ENCODE measurements around the gene ZNF503.

ZNF503 gene

GRCh38 chr10:75401569-75402485, at the start of gene ZNF503:
TSS of gene ZNF503 (minus strand) at chr10:75401764. CDS start at chr10:75401419, 345 bp downstream.
- DNase-seq (ENCODE audit: low spot score) = peak; percentile 97

- DNase-seq (ENCODE audit: low spot score) = no peak
These were observed 49.4 kb upstream of the ZNF503 start for GRCh38 chr10:75450644-75451640.

GRCh38 chr10:75450075-75450445, 48.5 kb upstream of the ZNF503 start:
- no peak for DNase-seq (ENCODE audit: low spot score)

GRCh38 chr10:75449382-75450074, 48.0 kb upstream of the ZNF503 start:
- no peak for DNase-seq (ENCODE audit: low spot score)

GRCh38 chr10:75448166-75448565, 46.6 kb upstream of the ZNF503 start:
- no peak for DNase-seq (ENCODE audit: low spot score)

GRCh38 chr10:75446508-75446907, 44.9 kb upstream of the ZNF503 start:
- no peak for DNase-seq (ENCODE audit: low spot score)

GRCh38 chr10:75444781-75445386, 43.3 kb upstream of the ZNF503 start:
- DNase-seq (ENCODE audit: low spot score) = no peak

GRCh38 chr10:75443362-75443761, 41.8 kb upstream of the ZNF503 start:
- DNase-seq (ENCODE audit: low spot score) = no peak

- no peak for DNase-seq (ENCODE audit: low spot score)
These were observed 40.1 kb upstream of the ZNF503 start for GRCh38 chr10:75441682-75442081.

GRCh38 chr10:75441196-75441595, 39.6 kb upstream of the ZNF503 start:
- DNase-seq (ENCODE audit: low spot score) = no peak

GRCh38 chr10:75440271-75440793, 38.8 kb upstream of the ZNF503 start:
- DNase-seq (ENCODE audit: low spot score) = no peak

- no peak for DNase-seq (ENCODE audit: low spot score)
These were observed 38.2 kb upstream of the ZNF503 start for GRCh38 chr10:75439811-75440210.

- DNase-seq (ENCODE audit: low spot score) = peak; percentile 19
These were observed 36.7 kb upstream of the ZNF503 start for GRCh38 chr10:75438275-75438674.

- DNase-seq (ENCODE audit: low spot score) = peak; percentile 22
These were observed 36.1 kb upstream of the ZNF503 start for GRCh38 chr10:75437693-75438092.

- no peak for DNase-seq (ENCODE audit: low spot score)
These were observed 35.3 kb upstream of the ZNF503 start for GRCh38 chr10:75436896-75437295.

- DNase-seq (ENCODE audit: low spot score) = no peak
These were observed 33.7 kb upstream of the ZNF503 start for GRCh38 chr10:75435291-75435690.

GRCh38 chr10:75434291-75434690, 32.7 kb upstream of the ZNF503 start:
- DNase-seq (ENCODE audit: low spot score) = no peak

- no peak for DNase-seq (ENCODE audit: low spot score)
These were observed 31.7 kb upstream of the ZNF503 start for GRCh38 chr10:75433216-75433615.

GRCh38 chr10:75432763-75433162, 31.2 kb upstream of the ZNF503 start:
- DNase-seq (ENCODE audit: low spot score) = no peak

- no peak for DNase-seq (ENCODE audit: low spot score)
These were observed 30.6 kb upstream of the ZNF503 start for GRCh38 chr10:75432176-75432575.

Data from ecto neural progenitor cell (in vitro differentiated cells).